T-cell (primary cell): ENCODE data around the gene DHRS4L2. TPM values are rescaled to one million over a fixed set of nuclear protein-coding genes. Genes with fewer than 3 reads are reported as not detected.
"Not testable (repeated sequence)": the region's sequence is repeated elsewhere in the genome, so short reads cannot be mapped to it uniquely, and the experiment has no call there.

ENCODE experiments used
- ATAC-seq, 4 experiments: fragments of 200-7000 bp in 3 of 4; fragments of 150-1000 bp in 1 of 4; cut with Tn5 transposase; replicated peaks in 1 of 4; 1 replicate in 3 of 4; 2 replicates in 1 of 4; pipeline ENCODE4 v1.10.0; 2021; ENCODE audit warnings: moderate library complexity in 3 of 4, mild to moderate bottlenecking in 2 of 4, moderate number of reproducible peaks in 1 of 4
- CTCF ChIA-PET, 2 donors: fragments of 300-600 bp; sonication (Branson Sonifier 250); formaldehyde crosslinking; loops; one replicate each; lab custom pipeline; 2022; ENCODE audit warnings: antibody characterized with exemption in 2 of 2; lab: Charles Lee
- POLR2A ChIA-PET, 2 donors: fragments of 300-600 bp; sonication (Branson Sonifier 250); formaldehyde crosslinking; loops; one replicate each; lab custom pipeline; 2022; ENCODE audit warnings: antibody characterized with exemption in 2 of 2; lab: Charles Lee
- DNase-seq, 35 experiments: peaks; one replicate each; pipeline versions ENCODE4 v3.0.0 to v3.0.0-alpha.2; 2013 to 2023
- H3K27ac ChIP-seq: one replicate; pipeline ENCODE4 v1.5.1; 2013; ENCODE audit warnings: low read length
- H3K27me3 ChIP-seq, 2 experiments: replicated peaks in 1 of 2; 1 replicate in 1 of 2; 2 replicates in 1 of 2; pipeline versions ENCODE4 v1.6.1 to v1.7.0; 2013; ENCODE audit warnings: low read length in 1 of 2, mixed read lengths in 1 of 2; ENCODE audit not compliant: control insufficient read depth in 2 of 2, insufficient read depth in 2 of 2; ENCODE audit errors: extremely low read depth in 1 of 2
- H3K36me3 ChIP-seq, 2 donors: 1 replicate in 1 of 2; 2 replicates in 1 of 2; pipeline versions ENCODE4 v1.6.1 to v1.7.0; 2013; ENCODE audit warnings: low read length in 1 of 2; ENCODE audit not compliant: control insufficient read depth in 2 of 2, insufficient read depth in 1 of 2; ENCODE audit errors: extremely low read depth in 1 of 2
- H3K4me1 ChIP-seq, 2 experiments: 1 replicate in 1 of 2; 2 replicates in 1 of 2; pipeline versions ENCODE4 v1.6.1 to v1.7.0; 2013; ENCODE audit warnings: low read length in 2 of 2, mixed read lengths in 1 of 2; ENCODE audit not compliant: insufficient read depth in 2 of 2, control insufficient read depth in 1 of 2; ENCODE audit errors: extremely low read depth in 1 of 2
- H3K4me3 ChIP-seq, 2 donors: 1 replicate in 1 of 2; 2 replicates in 1 of 2; pipeline versions ENCODE4 v1.5.1 to v1.7.0; 2013; ENCODE audit warnings: mild to moderate bottlenecking in 2 of 2, low read length in 1 of 2, moderate library complexity in 1 of 2; ENCODE audit not compliant: control insufficient read depth in 1 of 2; ENCODE audit errors: extremely low read depth in 1 of 2
- H3K9me3 ChIP-seq: 2 replicates; pipeline ENCODE4 v1.7.0; 2013
- H3K27ac Mint-ChIP-seq, 2 donors: one replicate each; pipeline ENCODE4 v1.8.0; 2020 to 2021; ENCODE audit warnings: mild to moderate bottlenecking in 2 of 2, mixed read lengths in 2 of 2
- H3K27me3 Mint-ChIP-seq, 2 donors: one replicate each; pipeline ENCODE4 v1.8.0; 2021 to 2022; ENCODE audit warnings: mixed read lengths in 2 of 2
- H3K36me3 Mint-ChIP-seq: one replicate; pipeline ENCODE4 v1.8.0; 2021; ENCODE audit warnings: mixed read lengths
- H3K4me1 Mint-ChIP-seq, 3 donors: one replicate each; pipeline ENCODE4 v1.8.0; 2020 to 2022; ENCODE audit warnings: mixed read lengths in 3 of 3, mild to moderate bottlenecking in 1 of 3
- H3K4me3 Mint-ChIP-seq, 3 donors: one replicate each; pipeline ENCODE4 v1.8.0; 2020 to 2022; ENCODE audit warnings: mild to moderate bottlenecking in 3 of 3, mixed read lengths in 3 of 3, moderate library complexity in 3 of 3
- H3K9me3 Mint-ChIP-seq, 3 donors: one replicate each; pipeline ENCODE4 v1.8.0; 2020 to 2022; ENCODE audit warnings: mixed read lengths in 3 of 3
- WGBS: methylation state at CpG from one replicate; pipeline ENCODE4 v1.1.5; 2013; ENCODE audit warnings: missing lambda C conversion rate; ENCODE audit not compliant: insufficient coverage; 5-methylcytosine and 5-hydroxymethylcytosine counted together
- total RNA-seq, 35 experiments: library from RNA in 6 of 35; stranded (reverse) in 6 of 35; fragments of 120-200 nt in 1 of 35; gene quantifications; one replicate each; pipeline versions ENCODE4 v1.2.1 to v1.2.4 and lab custom pipeline; 2013 to 2026

Gene DHRS4L2
- total RNA-seq, 5 donors from 2014 or later (not counting 1 experiment from before 2014, with no cell fraction given) = 14.0 to 21.9 (median 16.4) TPM

- H3K27me3 ChIP-seq, H3K27me3 Mint-ChIP-seq, H3K9me3 ChIP-seq, H3K4me1 Mint-ChIP-seq, CTCF ChIA-PET, DNase-seq, POLR2A ChIA-PET, H3K4me3 ChIP-seq, H3K4me3 Mint-ChIP-seq, H3K4me1 ChIP-seq, H3K36me3 ChIP-seq, ATAC-seq, H3K36me3 Mint-ChIP-seq, H3K9me3 Mint-ChIP-seq, H3K27ac ChIP-seq, H3K27ac Mint-ChIP-seq: not testable (repeated sequence)
- 100% methylated on average over 2 of the region's 3 CpGs for WGBS
Observed at GRCh38 chr14:24020520-24020919, 31.8 kb downstream of the DHRS4L2 start.

DNA sequence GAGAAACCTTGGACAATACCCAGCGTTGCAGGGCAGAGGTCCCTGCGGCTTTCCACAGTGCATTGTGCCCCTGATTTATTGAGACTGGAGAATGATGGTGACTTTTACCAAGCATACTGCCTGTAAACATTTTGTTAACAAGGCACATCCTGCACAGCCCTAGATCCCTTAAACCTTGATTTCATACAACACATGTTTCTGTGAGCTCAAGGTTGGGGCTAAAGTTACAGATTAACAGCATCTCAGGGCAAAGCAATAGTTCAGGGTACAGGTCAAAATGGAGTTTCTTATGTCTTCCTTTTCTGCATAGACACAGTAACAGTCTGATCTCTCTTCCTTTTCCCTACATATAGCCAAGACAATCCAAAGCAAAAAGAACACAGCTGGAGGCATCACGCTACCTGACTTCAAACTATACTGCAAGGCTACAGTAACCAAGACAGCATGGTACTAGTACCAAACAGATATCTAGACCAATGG is 36.2 kb downstream of the DHRS4L2 start:
- H3K27me3 ChIP-seq, H3K36me3 Mint-ChIP-seq, ATAC-seq, H3K9me3 ChIP-seq, DNase-seq, H3K27ac Mint-ChIP-seq, H3K27ac ChIP-seq, H3K36me3 ChIP-seq, POLR2A ChIA-PET, CTCF ChIA-PET, H3K4me1 Mint-ChIP-seq, H3K27me3 Mint-ChIP-seq, H3K9me3 Mint-ChIP-seq, H3K4me1 ChIP-seq, H3K4me3 ChIP-seq, H3K4me3 Mint-ChIP-seq: not testable (repeated sequence)
- 100% methylated on average over 2 of the region's 3 CpGs for WGBS

DNA sequence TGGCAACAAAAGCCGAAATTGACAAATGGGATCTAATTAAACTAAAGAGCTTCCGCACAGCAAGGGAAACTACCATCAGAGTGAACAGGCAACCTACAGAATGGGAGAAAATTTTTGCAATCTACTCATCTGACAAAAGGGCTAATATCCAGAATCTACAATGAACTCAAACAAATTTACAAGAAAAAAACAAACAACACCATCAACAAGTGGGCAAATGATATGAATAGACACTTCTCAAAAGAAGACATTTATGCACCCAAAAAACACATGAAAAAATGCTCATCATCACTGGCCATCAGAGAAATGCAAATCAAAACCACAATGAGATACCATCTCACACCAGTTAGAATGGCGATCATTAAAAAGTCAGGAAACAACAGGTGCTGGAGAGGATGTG is 41.0 kb downstream of the DHRS4L2 start:
- H3K27me3 Mint-ChIP-seq, POLR2A ChIA-PET, H3K27ac Mint-ChIP-seq, CTCF ChIA-PET, ATAC-seq, H3K4me3 ChIP-seq, H3K4me1 ChIP-seq, DNase-seq, H3K27me3 ChIP-seq, H3K36me3 ChIP-seq, H3K9me3 ChIP-seq, H3K4me1 Mint-ChIP-seq, H3K4me3 Mint-ChIP-seq, H3K27ac ChIP-seq, H3K36me3 Mint-ChIP-seq: not testable (repeated sequence)
- peaks cover 3 to 16% (median 13%) of the 10 kb centered on the region in 3 donors for H3K9me3 Mint-ChIP-seq
- WGBS = no CpG with 5 or more reads among the region's 3 CpGs

- H3K27me3 Mint-ChIP-seq, CTCF ChIA-PET, H3K36me3 ChIP-seq, H3K27me3 ChIP-seq, DNase-seq, H3K27ac ChIP-seq, H3K36me3 Mint-ChIP-seq, POLR2A ChIA-PET, ATAC-seq, H3K9me3 ChIP-seq, H3K4me3 Mint-ChIP-seq, H3K4me3 ChIP-seq, H3K27ac Mint-ChIP-seq, H3K4me1 ChIP-seq: not testable (repeated sequence)
- peaks cover 3 to 12% (median 4%) of the 10 kb centered on the region in 3 donors for H3K4me1 Mint-ChIP-seq
- no CpG with 5 or more reads among the region's 2 CpGs for WGBS
- peaks cover 3 to 16% (median 13%) of the 10 kb centered on the region in 3 donors for H3K9me3 Mint-ChIP-seq
Observed at GRCh38 chr14:24031331-24031730, 42.6 kb downstream of the DHRS4L2 start.

DNA sequence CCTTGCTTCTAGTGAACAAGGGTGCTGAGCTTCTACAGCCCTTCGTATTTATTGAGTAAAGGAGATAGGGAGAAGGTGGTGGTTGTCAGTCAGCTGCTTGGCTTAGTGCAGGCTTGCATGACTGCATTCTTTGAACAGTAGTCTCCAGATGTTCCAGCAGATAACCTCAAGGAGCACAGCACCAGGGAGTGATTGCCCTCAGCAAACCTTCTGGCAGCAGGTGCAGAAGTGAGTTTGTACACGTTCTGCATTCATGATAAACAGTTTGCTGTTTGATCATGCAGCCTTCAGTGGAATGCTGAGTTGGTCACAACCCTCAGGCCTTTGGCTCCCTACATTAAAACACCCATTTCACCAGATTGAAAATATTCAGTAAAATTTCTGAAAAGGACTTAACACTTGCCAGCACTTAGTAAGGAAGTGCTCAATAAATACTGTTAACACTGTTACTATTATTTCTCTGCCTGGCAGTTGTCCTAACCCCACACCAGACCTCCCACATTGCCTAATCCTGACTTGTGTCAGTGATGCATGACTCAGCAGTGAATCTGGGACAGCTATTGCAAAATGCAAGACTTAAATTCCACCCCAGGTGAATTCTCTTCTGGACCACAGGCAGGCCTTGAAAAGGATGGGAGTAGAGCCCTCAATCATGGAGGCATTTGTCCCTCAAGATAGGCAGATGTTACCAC is 44.1 kb downstream of the DHRS4L2 start:
- no peak overlapping the region for H3K4me3 ChIP-seq
- H3K4me3 Mint-ChIP-seq = no peak overlapping the region
- H3K27ac Mint-ChIP-seq = no peak overlapping the region
- H3K9me3 ChIP-seq = no peaks in the 10 kb centered on the region
- CTCF ChIA-PET = no interaction called here
- WGBS = 87% methylated on average over 2 of the region's 2 CpGs
- peaks cover 3 to 16% (median 13%) of the 10 kb centered on the region in 3 donors for H3K9me3 Mint-ChIP-seq
- no peaks in the 10 kb centered on the region for H3K36me3 Mint-ChIP-seq
- H3K27me3 Mint-ChIP-seq = peaks cover 0 to 3% of the 10 kb centered on the region in 2 donors
- H3K27ac ChIP-seq = no peak overlapping the region
- DNase-seq (no peak), ATAC-seq (no peak)
- peaks cover 10 to 20% (median 10%) of the 10 kb centered on the region in 3 donors for H3K4me1 Mint-ChIP-seq
- no peaks in the 10 kb centered on the region for H3K27me3 ChIP-seq
- peaks cover 0 to 11% of the 10 kb centered on the region in 2 experiments for H3K4me1 ChIP-seq
- H3K36me3 ChIP-seq = no peaks in the 10 kb centered on the region
- POLR2A ChIA-PET = interaction anchor here (0.7 kb wide), 2 partner anchors 18 to 86 kb away, joined by 3 read pairs; no protein-coding TSS in a partner anchor

- DNase-seq, H3K27me3 Mint-ChIP-seq, H3K27ac ChIP-seq, H3K36me3 ChIP-seq, H3K27me3 ChIP-seq, H3K36me3 Mint-ChIP-seq, H3K9me3 ChIP-seq, CTCF ChIA-PET, POLR2A ChIA-PET: not testable (repeated sequence)
- Mint-ChIP-seq H3K9me3 (peaks cover 3 to 16% (median 11%) of the 10 kb centered on the region in 3 donors), H3K4me1 (peaks cover 10 to 20% (median 10%) of the 10 kb centered on the region in 3 donors), H3K27ac (peak overlapping the region; percentile 66 to 76), H3K4me3 (peak overlapping the region; percentile 88 to 94 (median 89))
- peaks cover 0 to 11% of the 10 kb centered on the region in 2 experiments for H3K4me1 ChIP-seq
- H3K4me3 ChIP-seq = peak overlapping the region in 1 of 2 donors; percentile 70
- WGBS = no CpG with 5 or more reads among the region's 4 CpGs
- peak; percentile 3 to 9 (median 8) for ATAC-seq
Observed at GRCh38 chr14:24035769-24036168, 47.0 kb downstream of the DHRS4L2 start.
